OCI-LY7 (cell line): ENCODE data around the gene PRKG1. TPM values are rescaled to one million over a fixed set of nuclear protein-coding genes. Genes with fewer than 3 reads are reported as not detected.

Experiments
- BruUV-seq: library from RNA; stranded (reverse); fragments of 400-500 nt; replicated peaks from 2 replicates; lab custom pipeline; 2021; lab: Mats Ljungman, UMichigan
- CTCF ChIA-PET: fragments of 300-600 bp; sonication (Branson Sonifier 250); formaldehyde crosslinking; loops from one replicate; lab custom pipeline; 2022; ENCODE audit warnings: antibody characterized with exemption; ENCODE audit not compliant: unreplicated experiment; lab: Charles Lee
- POLR2A ChIA-PET: fragments of 300-600 bp; sonication (Branson Sonifier 250); formaldehyde crosslinking; loops from one replicate; lab custom pipeline; 2022; ENCODE audit warnings: antibody characterized with exemption; lab: Charles Lee
- DNase-seq: peaks from one replicate; pipeline ENCODE4 v3.0.0-alpha.2; 2015; ENCODE audit warnings: low spot score
- H2AFZ ChIP-seq: fragments of 200-600 bp; sonication (generic), shearing (Covaris generic); 2 replicates; pipeline ENCODE4 v1.6.1; 2014; ENCODE audit warnings: mild to moderate bottlenecking, antibody characterized with exemption, low read length, moderate library complexity
- H3K27ac ChIP-seq: fragments of 200-600 bp; sonication (generic); 2 replicates; pipeline ENCODE4 v1.5.1; 2014; ENCODE audit warnings: mixed run types, low read depth, mild to moderate bottlenecking, moderate library complexity, low read length, inconsistent platforms; ENCODE audit not compliant: poor library complexity, severe bottlenecking
- H3K36me3 ChIP-seq: fragments of 200-600 bp; sonication (generic); 2 replicates; pipeline ENCODE4 v1.6.1; 2014; ENCODE audit warnings: mild to moderate bottlenecking, antibody characterized with exemption, low read length, moderate library complexity, mixed read lengths; ENCODE audit not compliant: insufficient read depth
- H3K4me1 ChIP-seq: fragments of 200-600 bp; sonication (generic); 2 replicates; pipeline ENCODE4 v1.5.1; 2014; ENCODE audit warnings: mild to moderate bottlenecking, low read length; ENCODE audit not compliant: insufficient read depth, poor library complexity, severe bottlenecking
- H3K4me2 ChIP-seq: fragments of 200-600 bp; sonication (generic); 2 replicates; pipeline ENCODE4 v1.6.1; 2014; ENCODE audit warnings: mild to moderate bottlenecking, low read length
- H3K4me3 ChIP-seq: fragments of 200-600 bp; sonication (generic); 2 replicates; pipeline ENCODE4 v1.5.1; 2014; ENCODE audit warnings: mild to moderate bottlenecking, low read depth, low read length; ENCODE audit not compliant: poor library complexity, severe bottlenecking
- H3K79me2 ChIP-seq: fragments of 200-600 bp; sonication (generic); 2 replicates; pipeline ENCODE4 v1.6.1; 2016; ENCODE audit warnings: low read depth, mild to moderate bottlenecking, low read length, moderate library complexity, mixed read lengths; ENCODE audit not compliant: insufficient read depth
- H3K9me2 ChIP-seq: fragments of 200-600 bp; sonication (generic); 2 replicates; pipeline ENCODE4 v1.6.1; 2016; ENCODE audit warnings: mild to moderate bottlenecking, low read length, mixed read lengths; ENCODE audit not compliant: insufficient read depth
- H3K9me3 ChIP-seq: fragments of 200-600 bp; sonication (generic); 2 replicates; pipeline ENCODE4 v1.6.1; 2014; ENCODE audit warnings: mild to moderate bottlenecking, mixed run types, low read length, mixed read lengths
- H4K20me1 ChIP-seq: fragments of 200-600 bp; sonication (generic); 2 replicates; pipeline ENCODE4 v1.6.1; 2014; ENCODE audit warnings: mild to moderate bottlenecking, antibody characterized with exemption, low read length, moderate library complexity, mixed read lengths; ENCODE audit not compliant: insufficient read depth
- EZH2phosphoT487 ChIP-seq: fragments of 200-600 bp; sonication (generic); IDR thresholded peaks from 2 replicates; pipeline ENCODE4 v1.6.1; 2018; ENCODE audit warnings: low read depth, borderline replicate concordance, mild to moderate bottlenecking, mixed run types, antibody characterized with exemption, low read length, moderate library complexity, mixed read lengths
- intact Hi-C: fragments of 100-400 bp; cut with micrococcal nuclease; formaldehyde crosslinking; loops from one replicate; pipeline ENCODE4 v1.10.0; 2022; ENCODE audit not compliant: unreplicated experiment
- total RNA-seq, 2 experiments: library from RNA; depleted of rRNA in 1 of 2; stranded (reverse); fragments of >200 nt in 1 of 2; shearing (Covaris generic) in 1 of 2; gene quantifications; 2 replicates each; pipeline ENCODE4 v1.2.3, GENCODE V29; 2014 to 2022
- TF ChIP-seq, protein P1 (sequence below): fragments of 200-600 bp; sonication (generic); conservative IDR thresholded peaks from 2 replicates; pipeline ENCODE4 v1.5.1; 2014; ENCODE audit warnings: mild to moderate bottlenecking, antibody characterized with exemption, low read length, moderate library complexity, mixed read lengths

The PRKG1 gene
- total RNA-seq, 2 experiments from 2014 or later = not detected

DNA sequence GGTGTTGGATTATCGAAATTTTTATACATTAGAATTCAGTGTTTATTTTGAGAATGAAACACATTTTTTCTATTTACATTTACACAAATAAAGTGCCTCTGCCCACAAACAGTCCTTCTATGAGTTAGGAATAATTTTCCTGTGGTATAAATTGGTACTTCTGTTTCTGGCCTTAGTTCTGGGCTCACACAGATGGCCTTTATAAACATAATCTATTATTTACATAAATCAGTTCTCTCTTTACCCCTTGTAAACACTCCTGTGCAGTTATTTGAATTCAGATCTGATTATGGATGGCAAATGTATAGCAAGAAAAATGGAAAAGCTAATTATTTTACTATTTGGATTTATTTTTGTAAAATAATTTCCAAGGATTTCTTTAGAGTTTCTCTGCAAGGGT lies 143.2 kb downstream of the PRKG1 start:
- Histone ChIP-seq H3K4me2 (no peak overlapping the region), H3K4me1 (no peaks in the 10 kb centered on the region), H3K9me3 (no peaks in the 10 kb centered on the region), H4K20me1 (no peaks in the 10 kb centered on the region), H3K36me3 (no peaks in the 10 kb centered on the region), H2AFZ (no peak overlapping the region), H3K79me2 (no peaks in the 10 kb centered on the region), H3K27ac (no peak overlapping the region), H3K4me3 (no peak overlapping the region), H3K9me2 (no peaks in the 10 kb centered on the region)
- no TSS peak for BruUV-seq
- ChIA-PET POLR2A (no interaction called here), CTCF (no interaction called here)
- intact Hi-C loops = no loop called here
- TF ChIP-seq, protein P1, sequence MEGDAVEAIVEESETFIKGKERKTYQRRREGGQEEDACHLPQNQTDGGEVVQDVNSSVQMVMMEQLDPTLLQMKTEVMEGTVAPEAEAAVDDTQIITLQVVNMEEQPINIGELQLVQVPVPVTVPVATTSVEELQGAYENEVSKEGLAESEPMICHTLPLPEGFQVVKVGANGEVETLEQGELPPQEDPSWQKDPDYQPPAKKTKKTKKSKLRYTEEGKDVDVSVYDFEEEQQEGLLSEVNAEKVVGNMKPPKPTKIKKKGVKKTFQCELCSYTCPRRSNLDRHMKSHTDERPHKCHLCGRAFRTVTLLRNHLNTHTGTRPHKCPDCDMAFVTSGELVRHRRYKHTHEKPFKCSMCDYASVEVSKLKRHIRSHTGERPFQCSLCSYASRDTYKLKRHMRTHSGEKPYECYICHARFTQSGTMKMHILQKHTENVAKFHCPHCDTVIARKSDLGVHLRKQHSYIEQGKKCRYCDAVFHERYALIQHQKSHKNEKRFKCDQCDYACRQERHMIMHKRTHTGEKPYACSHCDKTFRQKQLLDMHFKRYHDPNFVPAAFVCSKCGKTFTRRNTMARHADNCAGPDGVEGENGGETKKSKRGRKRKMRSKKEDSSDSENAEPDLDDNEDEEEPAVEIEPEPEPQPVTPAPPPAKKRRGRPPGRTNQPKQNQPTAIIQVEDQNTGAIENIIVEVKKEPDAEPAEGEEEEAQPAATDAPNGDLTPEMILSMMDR = no peak
- no peak for TF ChIP-seq EZH2phosphoT487
- no peak for DNase-seq

DNA sequence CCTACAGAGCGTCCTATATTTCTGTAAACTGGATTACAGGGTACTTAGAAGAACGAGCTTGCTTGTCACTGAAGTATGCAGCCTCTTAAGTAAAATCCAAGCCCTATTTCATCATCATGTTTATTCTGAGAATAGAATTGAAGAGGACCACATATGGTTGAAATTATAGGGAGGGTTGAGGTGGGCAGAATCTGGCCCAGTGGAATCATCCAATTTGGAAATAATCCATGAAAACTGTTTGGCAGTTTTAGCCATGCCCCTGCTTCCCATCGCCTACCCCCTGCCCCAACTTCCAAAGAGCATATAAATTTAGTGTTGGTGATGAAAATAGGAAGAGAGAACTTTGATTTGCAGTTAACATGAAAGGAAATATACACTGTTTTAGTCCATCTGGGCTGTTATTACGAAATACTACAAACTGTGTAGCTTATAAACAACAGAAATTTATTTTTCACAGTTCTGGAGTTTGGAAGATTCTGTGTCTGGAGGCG lies 150.4 kb downstream of the PRKG1 start:
- Histone ChIP-seq H3K9me2 (no peaks in the 10 kb centered on the region), H3K36me3 (no peaks in the 10 kb centered on the region), H4K20me1 (no peaks in the 10 kb centered on the region), H3K4me1 (no peaks in the 10 kb centered on the region), H2AFZ (no peak overlapping the region), H3K9me3 (no peaks in the 10 kb centered on the region), H3K4me2 (no peak overlapping the region), H3K4me3 (no peak overlapping the region), H3K27ac (no peak overlapping the region), H3K79me2 (no peaks in the 10 kb centered on the region)
- DNase-seq = no peak
- TF ChIP-seq, protein P1 = no peak
- TF ChIP-seq EZH2phosphoT487 = no peak
- intact Hi-C loops = no loop called here
- CTCF ChIA-PET = no interaction called here
- BruUV-seq = no TSS peak
- POLR2A ChIA-PET = no interaction called here

DNA sequence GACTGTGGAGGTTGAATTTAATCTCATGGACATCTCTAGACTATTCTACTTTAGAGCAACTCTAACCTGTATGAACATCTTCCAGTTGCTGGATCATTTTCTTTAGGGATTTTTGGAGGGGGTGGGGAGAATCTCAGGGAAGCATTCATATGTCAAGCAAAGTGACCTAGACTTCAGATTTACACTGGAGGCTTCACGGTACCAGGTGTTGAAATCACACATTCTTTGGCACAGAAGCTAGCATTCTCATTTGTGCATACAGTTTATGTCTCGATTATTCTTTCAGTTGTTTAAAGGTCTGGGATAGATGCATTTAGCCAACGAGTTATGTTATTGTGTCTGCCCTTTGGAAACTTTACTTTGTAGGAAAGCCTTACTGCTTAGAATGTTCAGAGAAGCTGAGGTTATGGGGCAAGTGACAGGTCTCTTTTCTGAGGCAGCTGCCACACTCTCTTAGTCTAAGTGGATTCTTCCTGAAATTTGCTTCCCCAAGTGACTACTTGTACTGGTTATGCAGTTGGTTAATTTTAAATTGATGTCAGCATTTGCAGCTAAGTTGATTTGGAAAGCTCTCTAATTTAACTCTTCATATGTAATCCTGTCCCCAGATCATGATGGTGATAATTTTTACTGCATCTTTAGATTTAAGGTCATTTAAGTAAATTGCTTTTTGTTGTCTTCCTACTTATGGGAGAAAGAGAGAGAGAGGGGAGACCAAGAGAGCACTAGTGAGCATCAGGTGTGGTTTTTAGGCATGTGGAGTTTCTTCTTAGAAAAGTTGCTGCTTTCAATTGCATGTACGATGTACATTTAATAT lies 153.8 kb downstream of the PRKG1 start:
- POLR2A ChIA-PET = no interaction called here
- H3K4me1 ChIP-seq = no peaks in the 10 kb centered on the region

More for the DNA sequence above, 153.8 kb downstream of the PRKG1 start:
- Histone ChIP-seq H3K27ac (no peak overlapping the region), H3K79me2 (no peaks in the 10 kb centered on the region), H3K9me2 (no peaks in the 10 kb centered on the region), H4K20me1 (no peaks in the 10 kb centered on the region), H2AFZ (no peak overlapping the region), H3K36me3 (no peaks in the 10 kb centered on the region), H3K4me2 (no peak overlapping the region), H3K4me3 (no peak overlapping the region), H3K9me3 (no peaks in the 10 kb centered on the region)
- TF ChIP-seq, protein P1 = no peak
- TF ChIP-seq EZH2phosphoT487 = no peak
- intact Hi-C loops = no loop called here
- no TSS peak for BruUV-seq
- no peak for DNase-seq
- CTCF ChIA-PET = no interaction called here
